Esophagus muscularis mucosa (tissue), 4 donors: ENCODE results near the gene RPL38.

Experiments
- CTCF ChIP-seq, 3 experiments: fragments of 200-600 bp in 2 of 3; fragments of 450-650 bp in 1 of 3; sonication (generic) in 2 of 3; IDR thresholded peaks; one replicate each; pipeline ENCODE4 v1.5.1; 2017 to 2019; ENCODE audit warnings: antibody characterized with exemption in 3 of 3, mild to moderate bottlenecking in 2 of 3, moderate library complexity in 1 of 3
- EP300 ChIP-seq: sonication (generic); formaldehyde crosslinking; IDR thresholded peaks from one replicate; pipeline ENCODE4 v1.6.1; 2017; ENCODE audit warnings: antibody characterized with exemption
- POLR2A ChIP-seq: fragments of 450-650 bp; IDR thresholded peaks from one replicate; pipeline ENCODE4 v1.6.1; 2017; ENCODE audit warnings: antibody characterized with exemption, moderate library complexity, mild to moderate bottlenecking, low read depth
- POLR2AphosphoS5 ChIP-seq, 2 donors: sonication (generic); formaldehyde crosslinking; IDR thresholded peaks; one replicate each; pipeline ENCODE4 v1.6.1; 2017; ENCODE audit warnings: antibody characterized with exemption in 2 of 2

GRCh38 chr17:74210191-74211140, 7.0 kb downstream of the RPL38 start:
- TF ChIP-seq CTCF (IDR thresholded peaks at IDR 0.05), result peak in 2 of 3 experiments; percentile 95
- peak; percentile 14 to 53 for TF ChIP-seq POLR2AphosphoS5 (IDR thresholded peaks at IDR 0.05)
- TF ChIP-seq POLR2A, result no peak
- no peak for TF ChIP-seq EP300
